A673 (cell line): ENCODE results near the gene ENAH. TPM values are rescaled to one million over a fixed set of nuclear protein-coding genes. Genes with fewer than 3 reads are reported as not detected.
"Not testable (repeated sequence)": the region's sequence is repeated elsewhere in the genome, so short reads cannot be mapped to it uniquely, and the experiment has no call there.

Experiments used
- BruUV-seq: library from RNA; stranded (reverse); fragments of 400-500 nt; replicated peaks from 2 replicates; lab custom pipeline; 2021; lab: Mats Ljungman, UMichigan
- CTCF ChIA-PET: fragments of 300-600 bp; sonication (Branson Sonifier 250); formaldehyde crosslinking; loops from one replicate; lab custom pipeline; 2022; ENCODE audit warnings: antibody characterized with exemption; lab: Charles Lee
- POLR2A ChIA-PET: fragments of 300-600 bp; sonication (Branson Sonifier 250); formaldehyde crosslinking; loops from one replicate; lab custom pipeline; 2022; ENCODE audit warnings: antibody characterized with exemption; ENCODE audit not compliant: low non-redundant PET; lab: Charles Lee
- DNase-seq: peaks from one replicate; pipeline ENCODE4 v3.0.0-alpha.2; 2015; ENCODE audit warnings: low spot score
- H3K27ac ChIP-seq: fragments of 200-600 bp; sonication (generic); 2 replicates; pipeline ENCODE4 v1.5.1; 2016; ENCODE audit warnings: mixed run types, low read depth, mild to moderate bottlenecking, mixed read lengths, antibody characterized with exemption, low read length; ENCODE audit not compliant: poor library complexity, severe bottlenecking
- H3K27me3 ChIP-seq: fragments of 200-600 bp; sonication (generic); replicated peaks from 2 replicates; pipeline ENCODE4 v1.6.1; 2017; ENCODE audit warnings: mixed run types, low read depth, mild to moderate bottlenecking, mixed read lengths, antibody characterized with exemption, low read length; ENCODE audit not compliant: insufficient read depth, poor library complexity
- H3K36me3 ChIP-seq: fragments of 200-600 bp; sonication (generic); 2 replicates; pipeline ENCODE4 v1.6.1; 2016; ENCODE audit warnings: mixed run types, mild to moderate bottlenecking, mixed read lengths, antibody characterized with exemption, low read length; ENCODE audit not compliant: insufficient read depth, poor library complexity, severe bottlenecking
- H3K4me1 ChIP-seq: fragments of 200-600 bp; sonication (generic); 2 replicates; pipeline ENCODE4 v1.6.1; 2017; ENCODE audit warnings: mixed run types, mild to moderate bottlenecking, mixed read lengths, antibody characterized with exemption, low read length; ENCODE audit not compliant: insufficient read depth, poor library complexity, severe bottlenecking
- H3K4me3 ChIP-seq: fragments of 200-600 bp; sonication (generic); 2 replicates; pipeline ENCODE4 v1.5.1; 2016; ENCODE audit warnings: low read depth, mixed run types, mild to moderate bottlenecking, mixed read lengths, low read length; ENCODE audit not compliant: poor library complexity, severe bottlenecking
- H3K9me3 ChIP-seq: fragments of 200-600 bp; sonication (generic); 2 replicates; pipeline ENCODE4 v1.6.1; 2016; ENCODE audit warnings: mixed run types, low read depth, mild to moderate bottlenecking, mixed read lengths, antibody characterized with exemption, low read length; ENCODE audit not compliant: poor library complexity, severe bottlenecking
- EZH2 ChIP-seq: fragments of 200-600 bp; sonication (generic); IDR thresholded peaks from 2 replicates; pipeline ENCODE4 v1.6.1; 2017; ENCODE audit warnings: borderline replicate concordance, low read depth, mild to moderate bottlenecking, mixed read lengths, antibody characterized with exemption, low read length; ENCODE audit not compliant: poor library complexity, severe bottlenecking
- intact Hi-C: fragments of 100-400 bp; cut with micrococcal nuclease; formaldehyde crosslinking; loops from one replicate; pipeline ENCODE4 v1.10.0; 2022; ENCODE audit not compliant: unreplicated experiment
- total RNA-seq: library from RNA; stranded (reverse); gene quantifications from 2 replicates; pipeline ENCODE4 v1.2.3, GENCODE V29; 2021
- TF ChIP-seq, protein P1 (sequence below): fragments of 300-800, 200-600 bp; sonication (generic); conservative IDR thresholded peaks from 2 replicates; pipeline ENCODE4 v1.5.1; 2017; ENCODE audit warnings: low read depth, mild to moderate bottlenecking, antibody characterized with exemption, low read length, moderate library complexity, mixed read lengths

Gene ENAH
- total RNA-seq, 1 experiment from 2014 or later: 186 TPM

- POLR2A ChIA-PET: no interaction called here
- Histone ChIP-seq H3K27me3 (no peaks in the 10 kb centered on the region), H3K27ac (no peak overlapping the region), H3K4me1 (peaks cover 15% of the 10 kb centered on the region), H3K36me3 (no peaks in the 10 kb centered on the region), H3K4me3 (no peak overlapping the region), H3K9me3 (no peaks in the 10 kb centered on the region)
- peak; percentile 9 for DNase-seq
- TF ChIP-seq, protein P1, sequence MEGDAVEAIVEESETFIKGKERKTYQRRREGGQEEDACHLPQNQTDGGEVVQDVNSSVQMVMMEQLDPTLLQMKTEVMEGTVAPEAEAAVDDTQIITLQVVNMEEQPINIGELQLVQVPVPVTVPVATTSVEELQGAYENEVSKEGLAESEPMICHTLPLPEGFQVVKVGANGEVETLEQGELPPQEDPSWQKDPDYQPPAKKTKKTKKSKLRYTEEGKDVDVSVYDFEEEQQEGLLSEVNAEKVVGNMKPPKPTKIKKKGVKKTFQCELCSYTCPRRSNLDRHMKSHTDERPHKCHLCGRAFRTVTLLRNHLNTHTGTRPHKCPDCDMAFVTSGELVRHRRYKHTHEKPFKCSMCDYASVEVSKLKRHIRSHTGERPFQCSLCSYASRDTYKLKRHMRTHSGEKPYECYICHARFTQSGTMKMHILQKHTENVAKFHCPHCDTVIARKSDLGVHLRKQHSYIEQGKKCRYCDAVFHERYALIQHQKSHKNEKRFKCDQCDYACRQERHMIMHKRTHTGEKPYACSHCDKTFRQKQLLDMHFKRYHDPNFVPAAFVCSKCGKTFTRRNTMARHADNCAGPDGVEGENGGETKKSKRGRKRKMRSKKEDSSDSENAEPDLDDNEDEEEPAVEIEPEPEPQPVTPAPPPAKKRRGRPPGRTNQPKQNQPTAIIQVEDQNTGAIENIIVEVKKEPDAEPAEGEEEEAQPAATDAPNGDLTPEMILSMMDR: no peak
- no peak for TF ChIP-seq EZH2
- CTCF ChIA-PET: no interaction called here
- no TSS peak for BruUV-seq
- intact Hi-C loops: no loop called here
These were observed 46.4 kb upstream of the ENAH start for GRCh38 chr1:225699336-225699735.

- BruUV-seq, H3K36me3 ChIP-seq, H3K9me3 ChIP-seq, intact Hi-C loops, H3K4me3 ChIP-seq, H3K27ac ChIP-seq, DNase-seq, CTCF ChIA-PET, POLR2A ChIA-PET, H3K27me3 ChIP-seq: not testable (repeated sequence)
- H3K4me1 ChIP-seq: peaks cover 15% of the 10 kb centered on the region
These were observed 45.3 kb upstream of the ENAH start for GRCh38 chr1:225698194-225698593.

DNA sequence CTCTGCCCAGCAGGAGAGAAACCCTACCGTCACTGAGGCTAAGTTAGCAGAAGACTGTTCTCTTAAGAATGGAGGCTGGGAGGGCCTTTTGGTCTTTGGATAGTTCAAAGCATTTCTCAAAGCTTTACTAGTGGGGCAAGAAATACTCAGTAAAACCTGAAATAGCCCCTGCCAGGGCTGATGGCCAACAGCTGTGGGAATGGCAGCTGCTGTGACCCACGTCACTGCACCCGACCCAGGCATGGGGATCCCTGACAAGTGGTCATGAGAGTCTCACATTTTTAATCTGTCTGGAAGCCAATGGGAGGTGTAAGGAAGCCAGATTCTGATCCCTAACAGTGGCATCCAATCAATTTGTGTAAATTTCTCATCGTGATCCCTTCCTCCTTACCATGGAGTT lies 44.5 kb upstream of the ENAH start:
- ChIA-PET CTCF (no interaction called here), POLR2A (no interaction called here)
- no peak for TF ChIP-seq EZH2
- TF ChIP-seq, protein P1: no peak
- no peak for DNase-seq
- Histone ChIP-seq H3K9me3 (no peaks in the 10 kb centered on the region), H3K27ac (no peak overlapping the region), H3K4me3 (no peak overlapping the region), H3K27me3 (no peaks in the 10 kb centered on the region), H3K36me3 (no peaks in the 10 kb centered on the region), H3K4me1 (peaks cover 15% of the 10 kb centered on the region)
- intact Hi-C loops: no loop called here
- no TSS peak for BruUV-seq

- intact Hi-C loops: no loop called here
- TF ChIP-seq, protein P1: no peak
- no peak for TF ChIP-seq EZH2
These were observed 42.8 kb upstream of the ENAH start for GRCh38 chr1:225695578-225696337.

More at GRCh38 chr1:225695578-225696337, 42.8 kb upstream of the ENAH start:
- Histone ChIP-seq H3K4me3 (no peak overlapping the region), H3K27ac (no peak overlapping the region), H3K36me3 (no peaks in the 10 kb centered on the region), H3K4me1 (peaks cover 15% of the 10 kb centered on the region), H3K27me3 (no peaks in the 10 kb centered on the region), H3K9me3 (no peaks in the 10 kb centered on the region)
- BruUV-seq: no TSS peak
- no peak for DNase-seq
- ChIA-PET CTCF (no interaction called here), POLR2A (no interaction called here)
